ENCODE data around the gene INPP5K.

DNA sequence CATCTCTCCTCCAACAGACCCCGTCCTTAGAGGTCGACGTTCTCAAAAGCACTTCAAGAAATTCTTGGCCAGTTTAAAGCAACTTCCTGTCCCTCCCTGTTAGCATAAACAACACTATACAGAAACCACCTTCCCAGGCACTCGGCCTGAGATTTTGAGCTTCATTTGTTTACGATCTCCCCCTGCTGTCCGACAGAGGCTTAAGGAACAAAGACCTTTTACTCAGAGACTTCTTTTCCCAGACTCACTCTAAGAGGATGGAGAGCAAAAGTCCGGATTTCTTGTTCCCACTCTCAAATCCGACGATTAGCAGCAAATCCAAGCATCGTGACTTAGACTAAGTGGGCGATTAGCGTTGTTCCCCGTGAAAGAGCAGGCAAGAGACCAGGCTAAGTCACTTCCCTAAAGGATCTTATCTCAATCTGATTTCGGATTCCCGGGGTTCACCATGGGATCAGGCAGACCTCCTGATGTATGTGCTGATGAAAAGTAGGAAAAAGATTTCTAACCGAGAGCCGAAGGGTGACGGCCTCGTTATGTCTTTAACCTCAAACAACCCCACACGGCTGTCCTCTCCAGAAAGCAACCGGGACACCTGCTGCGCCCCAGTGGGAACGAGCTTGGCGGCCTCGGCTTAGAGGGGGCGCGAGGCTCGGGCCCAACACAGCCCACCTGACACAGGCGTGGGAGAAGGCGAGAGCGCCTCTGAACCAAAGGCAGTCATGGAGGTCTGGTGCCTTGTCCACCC lies 598 bp downstream of the INPP5K start:
- TF ChIP-seq POLR2A (IDR thresholded peaks at IDR 0.05; ENCODE audit: extremely low read depth, insufficient read length) (no peak), MAX (IDR thresholded peaks at IDR 0.05; ENCODE audit: low read depth, low read length) (no peak), MYC (IDR thresholded peaks at IDR 0.05; ENCODE audit: low read depth, low read length) (no peak)
- TF ChIP-seq, protein P1, sequence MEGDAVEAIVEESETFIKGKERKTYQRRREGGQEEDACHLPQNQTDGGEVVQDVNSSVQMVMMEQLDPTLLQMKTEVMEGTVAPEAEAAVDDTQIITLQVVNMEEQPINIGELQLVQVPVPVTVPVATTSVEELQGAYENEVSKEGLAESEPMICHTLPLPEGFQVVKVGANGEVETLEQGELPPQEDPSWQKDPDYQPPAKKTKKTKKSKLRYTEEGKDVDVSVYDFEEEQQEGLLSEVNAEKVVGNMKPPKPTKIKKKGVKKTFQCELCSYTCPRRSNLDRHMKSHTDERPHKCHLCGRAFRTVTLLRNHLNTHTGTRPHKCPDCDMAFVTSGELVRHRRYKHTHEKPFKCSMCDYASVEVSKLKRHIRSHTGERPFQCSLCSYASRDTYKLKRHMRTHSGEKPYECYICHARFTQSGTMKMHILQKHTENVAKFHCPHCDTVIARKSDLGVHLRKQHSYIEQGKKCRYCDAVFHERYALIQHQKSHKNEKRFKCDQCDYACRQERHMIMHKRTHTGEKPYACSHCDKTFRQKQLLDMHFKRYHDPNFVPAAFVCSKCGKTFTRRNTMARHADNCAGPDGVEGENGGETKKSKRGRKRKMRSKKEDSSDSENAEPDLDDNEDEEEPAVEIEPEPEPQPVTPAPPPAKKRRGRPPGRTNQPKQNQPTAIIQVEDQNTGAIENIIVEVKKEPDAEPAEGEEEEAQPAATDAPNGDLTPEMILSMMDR (IDR thresholded peaks at IDR 0.05; ENCODE audit: low read depth, low read length) = peak; percentile 47

Measured in NB4 (cell line).